OCI-M2 (cell line): ENCODE results near the gene FXR2.

ENCODE experiments used
- DNase-seq: peaks from one replicate; lab custom pipeline; 2025; ENCODE audit not compliant: unreplicated experiment; lab: John Stamatoyannopoulos, UW

FXR2 gene

DNA sequence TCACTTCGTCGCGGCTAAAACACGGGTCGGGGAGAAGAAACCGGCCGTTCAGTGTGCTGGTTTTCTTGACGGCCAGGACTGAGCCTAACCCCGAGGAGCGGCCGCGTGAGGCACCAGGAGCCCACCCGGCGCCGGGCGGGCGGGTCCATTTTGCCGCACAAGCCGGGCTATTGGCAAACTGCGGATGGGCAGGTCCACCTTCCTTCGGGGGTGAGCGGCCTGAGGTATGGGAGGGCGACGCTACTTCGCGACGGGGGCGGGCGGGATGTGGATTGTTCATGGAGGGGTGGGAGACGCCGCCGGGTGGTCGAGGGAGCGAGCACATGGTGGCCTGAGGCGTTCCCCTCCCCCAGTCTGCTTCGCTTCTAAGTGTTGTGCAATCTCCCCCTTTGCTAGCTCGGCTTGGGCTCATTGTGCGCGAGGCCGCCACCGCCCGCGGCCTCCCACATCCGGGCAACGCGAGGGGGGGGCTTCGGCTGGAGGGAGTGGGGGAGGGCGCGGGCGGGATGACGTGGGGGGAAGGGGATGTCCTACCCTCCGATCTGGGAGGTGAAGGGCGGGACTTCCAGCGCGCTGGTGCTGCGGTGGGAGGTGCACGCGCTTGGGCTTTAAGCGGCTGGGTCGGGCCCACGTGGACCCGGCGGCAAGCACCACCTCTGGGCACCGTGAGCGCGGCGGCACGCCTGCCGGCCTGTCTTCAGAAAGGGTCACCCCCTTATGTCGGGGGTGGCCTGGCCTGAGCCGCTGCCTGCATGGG lies 41.2 kb downstream of the FXR2 start:
- no peak for DNase-seq

DNA sequence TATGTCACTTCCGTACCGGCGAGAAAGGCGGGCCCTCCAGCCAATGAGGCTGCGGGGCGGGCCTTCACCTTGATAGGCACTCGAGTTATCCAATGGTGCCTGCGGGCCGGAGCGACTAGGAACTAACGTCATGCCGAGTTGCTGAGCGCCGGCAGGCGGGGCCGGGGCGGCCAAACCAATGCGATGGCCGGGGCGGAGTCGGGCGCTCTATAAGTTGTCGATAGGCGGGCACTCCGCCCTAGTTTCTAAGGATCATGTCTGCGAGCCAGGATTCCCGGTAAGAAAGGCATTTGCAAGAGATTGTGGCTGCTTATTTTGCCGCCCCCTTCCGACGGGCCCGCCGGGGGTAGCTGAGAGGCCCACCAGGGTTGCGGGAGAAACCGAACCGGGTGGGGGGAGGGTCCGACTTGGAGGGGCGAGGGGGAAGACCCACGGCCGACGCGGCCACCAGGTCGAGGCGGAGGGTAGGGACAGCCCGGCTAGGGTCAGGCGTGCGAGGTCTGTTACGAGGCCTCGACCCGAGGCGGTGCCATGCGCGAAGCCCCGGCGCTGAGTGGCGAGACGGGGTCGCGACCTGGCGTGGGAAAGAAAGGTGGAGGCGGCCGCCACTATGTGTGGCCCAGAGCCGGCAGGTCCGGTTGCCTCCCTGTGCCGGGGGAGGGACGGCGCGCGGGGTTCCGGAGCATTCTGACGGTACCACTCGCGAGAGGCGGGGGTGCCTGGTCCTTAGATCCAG lies 41.9 kb downstream of the FXR2 start:
- peak; percentile 96 for DNase-seq

DNA sequence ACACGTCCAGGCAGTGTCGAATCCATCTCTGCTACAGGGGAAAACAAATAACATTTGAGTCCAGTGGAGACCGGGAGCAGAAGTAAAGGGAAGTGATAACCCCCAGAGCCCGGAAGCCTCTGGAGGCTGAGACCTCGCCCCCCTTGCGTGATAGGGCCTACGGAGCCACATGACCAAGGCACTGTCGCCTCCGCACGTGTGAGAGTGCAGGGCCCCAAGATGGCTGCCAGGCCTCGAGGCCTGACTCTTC lies 42.4 kb downstream of the FXR2 start:
- no peak for DNase-seq

DNA sequence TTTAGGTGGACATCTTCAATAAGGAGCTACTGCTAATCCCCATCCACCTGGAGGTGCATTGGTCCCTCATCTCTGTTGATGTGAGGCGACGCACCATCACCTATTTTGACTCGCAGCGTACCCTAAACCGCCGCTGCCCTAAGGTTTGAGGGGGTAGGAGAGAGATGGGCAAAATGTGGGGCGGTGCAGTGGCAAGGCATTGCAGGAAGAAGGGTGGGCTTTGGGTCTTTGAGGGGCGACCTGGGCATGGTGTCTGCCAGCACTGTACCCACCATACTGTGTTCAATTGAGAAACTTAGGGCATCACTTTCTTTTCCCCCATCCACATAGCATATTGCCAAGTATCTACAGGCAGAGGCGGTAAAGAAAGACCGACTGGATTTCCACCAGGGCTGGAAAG lies 44.3 kb downstream of the FXR2 start:
- DNase-seq = no peak

DNA sequence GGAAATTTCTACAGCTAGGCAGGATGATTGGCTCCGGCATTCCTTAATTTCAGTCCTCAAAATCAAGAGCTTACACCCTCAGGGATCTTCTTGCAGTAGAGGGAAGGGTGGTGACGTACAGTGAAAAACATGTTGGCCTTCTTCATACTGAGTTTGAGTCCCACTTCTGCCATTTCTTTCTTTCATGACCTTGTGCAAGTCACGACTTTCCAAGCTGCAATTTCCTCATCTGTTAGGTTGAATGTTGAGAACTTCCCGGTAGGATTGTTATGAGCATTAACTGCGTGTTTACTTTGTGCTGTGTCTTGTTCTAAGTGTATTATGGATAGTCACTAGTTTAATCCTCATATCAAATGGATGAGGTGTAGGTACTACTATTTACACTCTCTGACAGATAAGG lies 45.1 kb downstream of the FXR2 start:
- DNase-seq = no peak

DNA sequence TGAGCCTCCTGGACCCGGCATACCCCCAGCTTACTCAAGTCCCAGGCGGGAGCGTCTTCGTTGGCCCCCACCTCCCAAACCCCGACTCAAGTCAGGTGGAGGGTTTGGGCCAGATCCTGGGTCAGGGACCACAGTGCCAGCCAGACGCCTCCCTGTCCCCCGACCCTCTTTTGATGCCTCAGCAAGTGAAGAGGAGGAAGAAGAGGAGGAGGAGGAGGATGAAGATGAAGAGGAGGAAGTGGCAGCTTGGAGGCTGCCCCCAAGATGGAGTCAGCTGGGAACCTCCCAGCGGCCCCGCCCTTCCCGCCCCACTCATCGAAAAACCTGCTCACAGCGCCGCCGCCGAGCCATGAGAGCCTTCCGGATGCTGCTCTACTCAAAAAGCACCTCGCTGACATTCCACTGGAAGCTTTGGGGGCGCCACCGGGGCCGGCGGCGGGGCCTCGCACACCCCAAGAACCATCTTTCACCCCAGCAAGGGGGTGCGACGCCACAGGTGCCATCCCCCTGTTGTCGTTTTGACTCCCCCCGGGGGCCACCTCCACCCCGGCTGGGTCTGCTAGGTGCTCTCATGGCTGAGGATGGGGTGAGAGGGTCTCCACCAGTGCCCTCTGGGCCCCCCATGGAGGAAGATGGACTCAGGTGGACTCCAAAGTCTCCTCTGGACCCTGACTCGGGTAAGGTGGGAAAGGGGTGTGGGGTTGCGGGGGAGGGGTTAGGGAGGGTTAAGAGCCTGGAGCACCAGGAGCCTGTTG lies 51.4 kb downstream of the FXR2 start:
- DNase-seq = no peak

DNA sequence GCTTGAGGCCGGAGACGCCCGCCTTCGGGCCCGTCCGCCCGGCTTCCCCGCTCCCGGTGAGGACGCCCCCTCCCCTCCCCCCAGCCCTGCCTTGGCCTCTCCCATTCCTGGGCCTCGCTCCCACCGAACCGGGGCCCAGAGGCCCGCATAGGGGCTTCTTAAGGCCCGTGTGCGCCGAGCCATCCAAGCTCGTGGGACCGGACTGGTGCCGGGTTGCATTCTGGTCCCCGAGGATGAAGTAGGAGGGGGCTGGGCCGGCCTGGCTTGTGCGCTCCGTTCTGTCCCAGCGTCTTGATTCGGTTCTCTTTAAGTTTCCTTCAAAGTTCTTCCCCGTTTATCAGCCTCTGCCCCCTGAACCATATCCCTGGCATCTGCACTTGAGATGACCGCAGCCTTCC lies 52.5 kb downstream of the FXR2 start:
- DNase-seq = no peak

DNA sequence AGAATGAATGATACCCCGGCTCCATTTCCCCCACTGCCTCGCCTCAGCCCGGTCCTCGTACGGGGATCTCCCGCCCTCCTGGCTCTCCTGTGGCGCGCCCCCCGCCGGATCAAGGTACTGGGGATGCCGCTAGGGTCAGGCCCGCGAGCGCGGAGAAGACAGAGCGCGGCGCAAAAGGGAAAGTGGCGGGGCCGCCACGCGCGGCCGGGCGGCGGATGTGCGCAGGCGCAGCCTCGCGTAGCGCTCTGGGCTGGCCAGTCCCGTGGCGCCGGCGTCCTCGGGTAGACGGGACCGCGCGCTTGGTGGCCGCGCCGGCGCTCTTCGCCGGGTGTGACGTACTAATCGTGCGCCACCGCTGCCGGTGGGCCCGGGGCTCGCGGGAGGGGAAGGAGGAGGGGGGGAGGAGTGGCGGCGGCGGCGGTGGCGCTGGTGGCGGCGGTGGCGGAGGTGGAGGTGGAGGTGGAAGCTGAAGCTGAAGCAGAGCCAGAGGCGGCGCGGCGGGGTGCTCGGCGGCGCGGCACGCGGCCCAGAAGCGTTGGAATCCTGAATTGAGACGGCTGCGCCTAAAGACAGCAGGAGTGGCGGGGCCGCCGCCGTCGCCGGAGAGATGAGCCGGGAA lies 53.0 kb downstream of the FXR2 start, which contains the start of gene SENP3:
SENP3 (plus strand) TSS at position 331 of the 619 bp plus-strand sequence. CDS start 1,158 bp downstream, outside the sequence.
- DNase-seq = no peak

DNA sequence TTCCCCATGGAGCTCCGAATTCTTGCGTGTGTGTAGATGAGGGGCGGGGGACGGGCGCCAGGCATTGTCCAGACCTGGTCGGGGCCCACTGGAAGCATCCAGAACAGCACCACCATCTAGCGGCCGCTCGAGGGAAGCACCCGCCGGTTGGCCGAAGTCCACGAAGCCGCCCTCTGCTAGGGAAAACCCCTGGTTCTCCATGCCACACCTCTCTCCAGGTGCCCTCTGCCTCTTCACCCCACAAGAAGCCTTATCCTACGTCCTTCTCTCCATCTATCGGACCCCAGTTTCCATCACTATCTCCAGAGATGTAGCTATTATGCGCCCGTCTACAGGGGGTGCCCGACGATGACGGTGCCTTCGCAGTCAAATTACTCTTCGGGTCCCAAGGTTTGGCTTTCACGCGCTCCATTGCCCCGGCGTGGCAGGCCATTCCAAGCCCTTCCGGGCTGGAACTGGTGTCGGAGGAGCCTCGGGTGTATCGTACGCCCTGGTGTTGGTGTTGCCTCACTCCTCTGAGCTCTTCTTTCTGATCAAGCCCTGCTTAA lies 53.6 kb downstream of the FXR2 start:
- no peak for DNase-seq

DNA sequence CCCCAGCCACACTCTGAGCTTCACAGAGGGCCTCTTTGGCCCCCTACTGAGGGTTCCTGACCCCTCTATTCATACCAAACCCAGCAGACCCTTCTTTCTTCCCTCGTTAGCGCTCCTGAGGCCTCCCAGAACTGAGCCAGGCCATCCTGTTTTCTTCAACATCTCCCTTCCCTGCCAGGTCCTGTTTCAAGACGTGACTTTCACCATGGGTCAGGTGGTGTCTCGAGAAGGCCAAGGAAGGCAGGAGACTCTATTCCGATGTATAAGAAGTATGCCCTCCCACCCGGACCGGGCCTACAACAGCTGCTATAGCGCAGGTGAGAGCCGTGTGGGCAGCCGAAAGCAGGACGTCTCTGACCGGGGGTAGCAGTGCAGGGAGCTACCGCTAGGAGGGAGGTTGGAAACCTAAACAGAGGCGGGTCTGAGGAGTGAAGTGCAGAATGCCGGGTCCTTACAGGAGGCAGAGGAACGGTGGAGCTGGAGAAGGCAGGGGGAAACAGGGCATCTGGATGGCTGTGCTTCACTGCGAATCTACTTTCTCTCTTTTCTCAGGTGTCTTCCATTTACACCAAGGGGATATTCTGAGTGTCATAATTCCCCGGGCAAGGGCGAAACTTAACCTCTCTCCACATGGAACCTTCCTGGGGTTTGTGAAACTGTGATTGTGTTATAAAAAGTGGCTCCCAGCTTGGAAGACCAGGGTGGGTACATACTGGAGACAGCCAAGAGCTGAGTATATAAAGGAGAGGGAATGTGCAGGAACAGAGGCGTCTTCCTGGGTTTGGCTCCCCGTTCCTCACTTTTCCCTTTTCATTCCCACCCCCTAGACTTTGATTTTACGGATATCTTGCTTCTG lies 54.3 kb downstream of the FXR2 start:
- no peak for DNase-seq

DNA sequence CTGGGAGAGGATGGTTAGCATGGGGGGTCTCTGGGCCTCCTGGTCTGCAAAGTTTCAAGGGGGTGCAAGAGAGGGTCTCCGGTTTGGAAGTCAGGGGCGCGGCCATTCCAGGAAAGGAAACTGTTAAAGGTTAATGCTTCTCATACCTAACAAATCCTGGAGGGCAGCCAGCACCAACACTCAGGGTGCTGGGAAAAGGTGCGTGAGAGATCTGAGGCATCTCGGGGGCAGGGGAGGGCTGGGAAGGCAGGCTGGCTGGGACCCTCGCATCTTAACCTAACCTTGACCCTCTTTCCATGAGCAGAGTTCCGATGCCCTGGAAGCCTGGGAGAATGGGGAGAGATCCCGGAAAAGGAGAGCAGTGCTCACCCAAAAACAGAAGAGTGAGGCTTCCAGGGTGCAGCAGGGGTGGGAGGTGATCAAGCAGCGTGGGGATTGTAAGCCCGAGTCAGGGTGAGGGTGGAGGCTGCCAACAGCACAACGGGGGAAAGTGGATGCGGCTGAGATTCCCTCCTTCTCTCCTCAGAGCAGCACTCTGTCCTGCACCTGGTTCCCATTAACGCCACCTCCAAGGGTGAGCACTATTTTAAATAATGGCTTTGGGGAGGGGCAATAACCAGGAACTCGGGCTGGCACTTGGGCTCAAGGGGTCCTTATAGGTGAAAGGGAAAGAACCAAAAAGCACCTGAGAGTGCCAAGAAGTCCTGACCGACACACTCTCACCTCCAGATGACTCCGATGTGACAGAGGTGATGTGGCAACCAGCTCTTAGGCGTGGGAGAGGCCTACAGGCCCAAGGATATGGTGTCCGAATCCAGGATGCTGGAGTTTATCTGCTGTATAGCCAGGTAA lies 55.2 kb downstream of the FXR2 start:
- no peak for DNase-seq

DNA sequence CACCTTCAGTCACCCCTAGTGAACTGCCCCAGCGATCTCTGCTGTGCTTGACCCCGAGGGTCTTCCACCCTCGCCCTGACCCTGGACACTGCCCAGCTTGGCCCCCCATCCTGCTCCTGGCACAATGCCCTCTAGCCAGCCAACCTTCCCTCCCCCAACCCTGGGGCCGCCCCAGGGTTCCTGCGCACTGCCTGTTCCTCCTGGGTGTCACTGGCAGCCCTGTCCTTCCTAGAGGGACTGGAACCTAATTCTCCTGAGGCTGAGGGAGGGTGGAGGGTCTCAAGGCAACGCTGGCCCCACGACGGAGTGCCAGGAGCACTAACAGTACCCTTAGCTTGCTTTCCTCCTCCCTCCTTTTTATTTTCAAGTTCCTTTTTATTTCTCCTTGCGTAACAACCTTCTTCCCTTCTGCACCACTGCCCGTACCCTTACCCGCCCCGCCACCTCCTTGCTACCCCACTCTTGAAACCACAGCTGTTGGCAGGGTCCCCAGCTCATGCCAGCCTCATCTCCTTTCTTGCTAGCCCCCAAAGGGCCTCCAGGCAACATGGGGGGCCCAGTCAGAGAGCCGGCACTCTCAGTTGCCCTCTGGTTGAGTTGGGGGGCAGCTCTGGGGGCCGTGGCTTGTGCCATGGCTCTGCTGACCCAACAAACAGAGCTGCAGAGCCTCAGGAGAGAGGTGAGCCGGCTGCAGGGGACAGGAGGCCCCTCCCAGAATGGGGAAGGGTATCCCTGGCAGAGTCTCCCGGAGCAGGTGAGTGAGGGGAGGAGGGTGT lies 56.0 kb downstream of the FXR2 start, which contains the start of gene TNFSF13:
TNFSF13 (plus strand) TSS at position 207 of the 776 bp plus-strand sequence; CDS start at position 497, 290 bp downstream.
- DNase-seq = no peak

DNA sequence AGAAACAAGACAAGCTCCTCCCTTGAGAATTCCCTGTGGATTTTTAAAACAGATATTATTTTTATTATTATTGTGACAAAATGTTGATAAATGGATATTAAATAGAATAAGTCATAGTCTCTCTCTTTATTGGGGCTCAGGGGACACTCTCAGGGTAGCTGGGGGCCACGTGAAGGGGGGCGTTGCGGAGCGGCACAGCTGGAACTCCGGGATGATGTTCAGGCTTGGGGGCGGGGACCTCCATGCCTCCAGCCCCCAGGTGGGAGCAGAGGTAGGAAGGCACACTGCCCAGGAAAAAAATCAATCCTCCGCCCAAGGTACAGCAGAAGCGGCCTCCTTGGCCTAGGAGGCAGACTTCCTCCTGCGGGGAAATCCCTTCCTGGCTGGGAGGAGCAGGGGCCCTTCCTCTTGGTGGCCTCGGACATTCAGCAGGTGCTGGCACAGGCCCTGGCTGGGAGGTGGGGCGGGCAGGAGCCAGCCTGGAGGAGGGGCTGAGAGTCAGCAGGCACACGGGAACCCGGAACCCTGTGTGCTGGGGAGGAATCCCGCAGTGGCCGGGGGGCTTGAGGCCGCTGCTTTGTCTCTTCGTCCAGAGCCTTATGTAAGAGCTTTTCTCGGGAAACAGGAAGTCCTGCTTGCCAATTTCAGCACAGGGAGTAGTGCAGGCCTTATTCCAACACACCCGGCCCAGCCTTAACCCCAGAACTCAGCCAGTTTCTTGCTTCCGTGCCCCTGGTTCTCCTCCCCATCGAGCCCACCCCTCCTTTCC lies 56.7 kb downstream of the FXR2 start:
- no peak for DNase-seq

DNA sequence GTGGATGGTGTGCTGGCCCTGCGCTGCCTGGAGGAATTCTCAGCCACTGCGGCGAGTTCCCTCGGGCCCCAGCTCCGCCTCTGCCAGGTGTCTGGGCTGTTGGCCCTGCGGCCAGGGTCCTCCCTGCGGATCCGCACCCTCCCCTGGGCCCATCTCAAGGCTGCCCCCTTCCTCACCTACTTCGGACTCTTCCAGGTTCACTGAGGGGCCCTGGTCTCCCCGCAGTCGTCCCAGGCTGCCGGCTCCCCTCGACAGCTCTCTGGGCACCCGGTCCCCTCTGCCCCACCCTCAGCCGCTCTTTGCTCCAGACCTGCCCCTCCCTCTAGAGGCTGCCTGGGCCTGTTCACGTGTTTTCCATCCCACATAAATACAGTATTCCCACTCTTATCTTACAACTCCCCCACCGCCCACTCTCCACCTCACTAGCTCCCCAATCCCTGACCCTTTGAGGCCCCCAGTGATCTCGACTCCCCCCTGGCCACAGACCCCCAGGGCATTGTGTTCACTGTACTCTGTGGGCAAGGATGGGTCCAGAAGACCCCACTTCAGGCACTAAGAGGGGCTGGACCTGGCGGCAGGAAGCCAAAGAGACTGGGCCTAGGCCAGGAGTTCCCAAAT lies 57.4 kb downstream of the FXR2 start:
- DNase-seq = no peak

DNA sequence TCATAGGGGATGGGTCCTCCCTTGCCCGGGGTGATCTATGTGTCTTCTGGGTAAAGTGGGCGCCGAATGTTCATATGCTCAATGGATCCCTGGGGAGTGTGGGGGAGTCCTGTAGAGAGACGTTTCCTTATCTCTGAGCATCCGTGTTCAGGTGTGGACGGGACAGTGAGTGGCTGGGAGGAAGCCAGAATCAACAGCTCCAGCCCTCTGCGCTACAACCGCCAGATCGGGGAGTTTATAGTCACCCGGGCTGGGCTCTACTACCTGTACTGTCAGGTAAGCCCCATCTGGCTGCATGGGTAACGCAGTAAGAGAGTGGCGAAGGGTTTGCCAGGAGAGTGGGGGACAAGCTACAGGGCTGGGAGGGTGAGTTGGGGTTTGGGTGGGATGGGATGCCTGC lies 58.1 kb downstream of the FXR2 start:
- no peak for DNase-seq

DNA sequence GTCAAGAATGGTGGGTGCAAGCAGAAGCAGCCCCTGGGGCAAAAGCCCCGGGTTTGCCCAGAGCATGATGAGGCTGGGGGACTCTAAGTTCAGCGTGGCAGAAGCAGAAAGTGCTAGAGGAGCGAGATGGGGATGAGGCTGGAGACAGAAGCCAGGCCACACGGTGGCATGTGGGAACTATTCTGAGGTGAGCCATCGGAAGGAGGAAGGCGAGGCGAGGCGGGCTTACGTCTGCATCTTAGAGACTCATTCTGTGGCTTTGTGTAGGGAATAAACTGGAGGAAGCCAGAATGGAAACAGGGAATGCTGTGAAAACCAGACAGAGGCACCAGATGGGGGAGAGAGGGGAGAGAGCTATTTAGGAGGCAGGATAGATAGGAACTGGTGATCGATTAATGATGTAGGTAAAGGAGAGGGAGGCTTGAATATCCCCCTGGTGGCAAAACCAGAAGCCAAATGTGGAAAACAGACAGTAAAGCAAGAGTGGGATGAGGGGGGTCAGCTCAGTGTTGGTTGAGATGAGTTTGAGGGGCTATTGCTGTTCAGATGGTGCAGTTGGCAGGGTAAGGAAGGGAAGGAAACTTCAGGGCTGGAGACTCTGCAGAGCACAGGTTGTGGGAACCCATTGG lies 59.3 kb downstream of the FXR2 start:
- DNase-seq = no peak

DNA sequence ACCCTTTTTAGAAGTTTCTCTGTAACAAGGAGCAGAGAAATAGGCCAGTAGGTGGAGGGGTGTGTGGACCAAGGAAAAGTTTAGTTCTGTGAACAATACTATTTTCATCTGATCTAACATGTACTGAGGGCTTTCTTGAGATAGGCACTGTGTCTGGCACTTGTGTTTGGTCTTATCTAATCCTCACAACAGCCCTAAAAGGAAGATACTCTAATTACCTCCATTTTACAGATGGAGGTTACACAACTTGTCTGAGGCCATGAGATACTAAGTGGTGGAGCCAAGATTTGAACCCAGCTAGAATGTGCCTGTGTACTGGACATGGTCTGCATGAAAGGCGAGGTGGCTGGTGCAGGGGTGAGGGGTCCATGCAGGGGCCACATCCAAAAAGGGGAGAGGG lies 61.3 kb downstream of the FXR2 start:
- no peak for DNase-seq
